ENCODE results near the gene NRG4. TPM values are rescaled to one million over a fixed set of nuclear protein-coding genes. Genes with fewer than 3 reads are reported as not detected.
"Not testable (repeated sequence)": the region's sequence is repeated elsewhere in the genome, so short reads cannot be mapped to it uniquely, and the experiment has no call there.

NRG4 gene
- total RNA-seq, 1 donor from 2014 or later = 1.2 TPM

- H3K27ac ChIP-seq = no peak overlapping the region
- peak; percentile 43 for ATAC-seq
- intact Hi-C loops (cut with DNase I) = loop anchor here (10.0 kb wide), 1 partner anchor 76 kb away; no protein-coding TSS in a partner anchor
- no peaks in the 10 kb centered on the region for H3K36me3 ChIP-seq
- no peak for DNase-seq
- H3K27me3 ChIP-seq = peaks cover 14% of the 10 kb centered on the region
- no peak for TF ChIP-seq CTCF (IDR thresholded peaks at IDR 0.05)
- H3K4me3 ChIP-seq = peak overlapping the region; percentile 62
- H3K4me1 ChIP-seq = peaks cover 15% of the 10 kb centered on the region
- no peaks in the 10 kb centered on the region for H3K9me3 ChIP-seq
These were observed 46.6 kb upstream of the NRG4 start for GRCh38 chr15:76058714-76059319.

GRCh38 chr15:76057332-76058000 is 45.2 kb upstream of the NRG4 start:
- intact Hi-C loops (cut with DNase I) = loop anchor here (10.0 kb wide), 1 partner anchor 77 kb away; no protein-coding TSS in a partner anchor
- Histone ChIP-seq H3K36me3 (no peaks in the 10 kb centered on the region), H3K27ac (no peak overlapping the region), H3K9me3 (no peaks in the 10 kb centered on the region), H3K4me3 (peak overlapping the region; percentile 27), H3K27me3 (peaks cover 14% of the 10 kb centered on the region), H3K4me1 (peaks cover 15% of the 10 kb centered on the region)
- ATAC-seq = peak; percentile 50
- TF ChIP-seq CTCF (IDR thresholded peaks at IDR 0.05) = peak; percentile 78
- no peak for DNase-seq

GRCh38 chr15:76056931-76057330 is 44.7 kb upstream of the NRG4 start:
- no peak for DNase-seq
- Histone ChIP-seq H3K36me3 (no peaks in the 10 kb centered on the region), H3K27me3 (peaks cover 14% of the 10 kb centered on the region), H3K4me1 (peaks cover 15% of the 10 kb centered on the region), H3K4me3 (peak overlapping the region; percentile 27), H3K27ac (no peak overlapping the region), H3K9me3 (no peaks in the 10 kb centered on the region)
- ATAC-seq = peak; percentile 35
- TF ChIP-seq CTCF (IDR thresholded peaks at IDR 0.05) = no peak
- intact Hi-C loops (cut with DNase I) = loop anchor here (10.0 kb wide), 1 partner anchor 78 kb away; no protein-coding TSS in a partner anchor

GRCh38 chr15:76054201-76054600 is 42.0 kb upstream of the NRG4 start:
- not testable (repeated sequence) for ATAC-seq, H3K4me1 ChIP-seq, H3K36me3 ChIP-seq, H3K4me3 ChIP-seq, H3K27ac ChIP-seq, H3K9me3 ChIP-seq, DNase-seq
- peaks cover 14% of the 10 kb centered on the region for H3K27me3 ChIP-seq
- intact Hi-C loops (cut with DNase I) = loop anchor here (10.0 kb wide), 1 partner anchor 81 kb away; no protein-coding TSS in a partner anchor

- H3K4me3 ChIP-seq = no peak overlapping the region
- H3K36me3 ChIP-seq = no peaks in the 10 kb centered on the region
- H3K4me1 ChIP-seq = no peaks in the 10 kb centered on the region
- DNase-seq = no peak
- no peak overlapping the region for H3K27ac ChIP-seq
- no peaks in the 10 kb centered on the region for H3K27me3 ChIP-seq
- H3K9me3 ChIP-seq = no peaks in the 10 kb centered on the region
- no peak for ATAC-seq
- no peak for TF ChIP-seq CTCF (IDR thresholded peaks at IDR 0.05)
- intact Hi-C loops (cut with DNase I) = no loop called here
These were observed 26.3 kb upstream of the NRG4 start for GRCh38 chr15:76038512-76038911.

- DNase-seq (no peak), ATAC-seq (no peak)
- Histone ChIP-seq H3K36me3 (no peaks in the 10 kb centered on the region), H3K4me1 (no peaks in the 10 kb centered on the region), H3K4me3 (no peak overlapping the region), H3K9me3 (no peaks in the 10 kb centered on the region), H3K27ac (no peak overlapping the region), H3K27me3 (no peaks in the 10 kb centered on the region)
- intact Hi-C loops (cut with DNase I) = no loop called here
- TF ChIP-seq CTCF (IDR thresholded peaks at IDR 0.05) = no peak
These were observed 23.4 kb upstream of the NRG4 start for GRCh38 chr15:76035593-76035992.

Measured in upper lobe of right lung (tissue), 1 donor.